WI38 (cell line): ENCODE data around the gene TUBB3.
"Not testable (repeated sequence)": the region's sequence is repeated elsewhere in the genome, so short reads cannot be mapped to it uniquely, and the experiment has no call there.

Experiments used
- H3K4me3 ChIP-seq: 2 replicates; pipeline ENCODE4 v1.5.1; 2011; ENCODE audit warnings: low read depth, mild to moderate bottlenecking, control low read depth, low read length
- CTCF ChIP-seq: IDR thresholded peaks from 2 replicates; pipeline ENCODE4 v1.5.1; 2012; ENCODE audit warnings: low read depth, mild to moderate bottlenecking, control low read depth, low read length

TUBB3 gene

GRCh38 chr16:89922884-89923639 is at the start of gene TUBB3:
Gene TUBB3, plus strand, starts transcription at chr16:89923342. Its CDS starts 60 bp downstream, at chr16:89923402.
- no peak for TF ChIP-seq CTCF
- peak within 1 kb of the TSS; percentile 78 for H3K4me3 ChIP-seq

- TF ChIP-seq CTCF: no peak
- H3K4me3 ChIP-seq: peak overlapping the region; percentile 90
Measured at GRCh38 chr16:89873972-89874689, 49.0 kb upstream of the TUBB3 start.

- H3K4me3 ChIP-seq: not testable (repeated sequence)
Measured at GRCh38 chr16:89879123-89879522, 44.0 kb upstream of the TUBB3 start.

GRCh38 chr16:89880477-89881367 is 42.4 kb upstream of the TUBB3 start:
- TF ChIP-seq CTCF: no peak
- no peak overlapping the region for H3K4me3 ChIP-seq

GRCh38 chr16:89881368-89881730 is 41.8 kb upstream of the TUBB3 start:
- no peak overlapping the region for H3K4me3 ChIP-seq
- TF ChIP-seq CTCF: no peak

GRCh38 chr16:89883346-89884040 is 39.6 kb upstream of the TUBB3 start:
- H3K4me3 ChIP-seq: no peak overlapping the region

More at GRCh38 chr16:89883346-89884040, 39.6 kb upstream of the TUBB3 start:
- TF ChIP-seq CTCF: no peak
